Fibroblast of lung (primary cell): ENCODE data around the gene MARK3.

Source experiments
- CTCF ChIP-seq, 2 donors: IDR thresholded peaks in 1 of 2; conservative IDR thresholded peaks in 1 of 2; 1 replicate in 1 of 2; 2 replicates in 1 of 2; pipeline ENCODE4 v1.5.1; 2011 to 2012; ENCODE audit warnings: low read length in 2 of 2, control low read depth in 1 of 2, inconsistent platforms in 1 of 2, low read depth in 1 of 2, mild to moderate bottlenecking in 1 of 2
- EZH2 ChIP-seq: IDR thresholded peaks from 2 replicates; pipeline ENCODE4 v1.5.1; 2012; ENCODE audit warnings: low read length, control low read depth, mild to moderate bottlenecking; ENCODE audit errors: missing control alignments

GRCh38 chr14:103527408-103528145 is 142.4 kb downstream of the MARK3 start:
- TF ChIP-seq EZH2 (no peak), CTCF (conservative IDR thresholded peaks at IDR 0.05 in 1 of 2, IDR thresholded peaks at IDR 0.05 in 1 of 2; ENCODE audit: low read depth in 1 of 2, low read length in 2 of 2) (no peak)
